ENCODE data around the gene ADAR. TPM values are rescaled to one million over a fixed set of nuclear protein-coding genes. Genes with fewer than 3 reads are reported as not detected.

The ADAR gene
- total RNA-seq, 1 donor from 2014 or later: 301 TPM

GRCh38 chr1:154546264-154547063, 61.5 kb downstream of the ADAR start:
- Mint-ChIP-seq H3K4me3 (no peak overlapping the region), H3K27me3 (ENCODE audit: insufficient read depth) (peaks cover 6% of the 10 kb centered on the region), H3K36me3 (ENCODE audit: low read depth) (peaks cover 26% of the 10 kb centered on the region), H3K27ac (no peak overlapping the region), H3K9me3 (no peaks in the 10 kb centered on the region), H3K4me1 (ENCODE audit: low read depth) (peaks cover 6% of the 10 kb centered on the region)
- DNase-seq (ENCODE audit: low spot score): peak; percentile 19
- intact Hi-C loops (cut with micrococcal nuclease): loop anchor here (1.0 kb wide), 1 partner anchor 66 kb away; no protein-coding TSS in a partner anchor

GRCh38 chr1:154541231-154541630, 66.8 kb downstream of the ADAR start:
- no peaks in the 10 kb centered on the region for H3K9me3 Mint-ChIP-seq
- H3K27me3 Mint-ChIP-seq (ENCODE audit: insufficient read depth): peaks cover 32% of the 10 kb centered on the region
- H3K27ac Mint-ChIP-seq: no peak overlapping the region
- no peaks in the 10 kb centered on the region for H3K4me1 Mint-ChIP-seq (ENCODE audit: low read depth)
- H3K4me3 Mint-ChIP-seq: no peak overlapping the region
- no peak for DNase-seq (ENCODE audit: low spot score)
- intact Hi-C loops (cut with micrococcal nuclease): no loop called here
- no peaks in the 10 kb centered on the region for H3K36me3 Mint-ChIP-seq (ENCODE audit: low read depth)

- Mint-ChIP-seq H3K36me3 (ENCODE audit: low read depth) (no peaks in the 10 kb centered on the region), H3K9me3 (no peaks in the 10 kb centered on the region), H3K27me3 (ENCODE audit: insufficient read depth) (peaks cover 32% of the 10 kb centered on the region), H3K27ac (no peak overlapping the region), H3K4me1 (ENCODE audit: low read depth) (no peaks in the 10 kb centered on the region), H3K4me3 (no peak overlapping the region)
- intact Hi-C loops (cut with micrococcal nuclease): no loop called here
- DNase-seq (ENCODE audit: low spot score): no peak
Measured at GRCh38 chr1:154539486-154540483, 68.2 kb downstream of the ADAR start.

GRCh38 chr1:154536570-154536969, 71.4 kb downstream of the ADAR start:
- no peak for DNase-seq (ENCODE audit: low spot score)
- Mint-ChIP-seq H3K4me3 (no peak overlapping the region), H3K27ac (no peak overlapping the region), H3K9me3 (no peaks in the 10 kb centered on the region), H3K4me1 (ENCODE audit: low read depth) (no peaks in the 10 kb centered on the region), H3K36me3 (ENCODE audit: low read depth) (no peaks in the 10 kb centered on the region), H3K27me3 (ENCODE audit: insufficient read depth) (peaks cover 33% of the 10 kb centered on the region)
- intact Hi-C loops (cut with micrococcal nuclease): no loop called here

- H3K36me3 Mint-ChIP-seq (ENCODE audit: low read depth): no peaks in the 10 kb centered on the region
- intact Hi-C loops (cut with micrococcal nuclease): no loop called here
- no peak overlapping the region for H3K4me3 Mint-ChIP-seq
- H3K27me3 Mint-ChIP-seq (ENCODE audit: insufficient read depth): peaks cover 19% of the 10 kb centered on the region
- H3K4me1 Mint-ChIP-seq (ENCODE audit: low read depth): no peaks in the 10 kb centered on the region
- DNase-seq (ENCODE audit: low spot score): no peak
- no peaks in the 10 kb centered on the region for H3K9me3 Mint-ChIP-seq
- no peak overlapping the region for H3K27ac Mint-ChIP-seq
Measured at GRCh38 chr1:154533952-154534844, 73.8 kb downstream of the ADAR start.

Other genes with a start within 250 kb of the ADAR start
- 4.9 and 5.0 TPM in 2 replicates for gene IL6R, start 202.8 kb downstream of the ADAR start, total RNA-seq
- gene TDRD10, start 106.0 kb downstream of the ADAR start, total RNA-seq: not detected in 2 replicates
- gene SHE, start 105.8 kb downstream of the ADAR start, total RNA-seq: not detected in 2 replicates
- 93.3 and 106 TPM in 2 replicates for gene UBE2Q1, start 49.5 kb downstream of the ADAR start, total RNA-seq
- gene CHRNB2, start 40.4 kb downstream of the ADAR start, total RNA-seq: not detected in 2 replicates

Measured in activated T-helper 1 cell treated with anti-CD3 and anti-CD28 coated beads, Interleukin-12 subunit alpha, Interleukin-12 subunit beta, Interleukin-2, Interleukin-4 antibody, amounts not matched to agents 30 ng/mL and 10 ng/mL and 1 ng/mL, durations not matched to agents 14 hours and 24 hours and 36 hours (primary cell).